Amniotic stem cell (primary cell): ENCODE data around the gene PRPF19.

Experiments used
- DNase-seq: peaks from one replicate; lab custom pipeline; 2025; lab: John Stamatoyannopoulos, UW

Gene PRPF19

DNA sequence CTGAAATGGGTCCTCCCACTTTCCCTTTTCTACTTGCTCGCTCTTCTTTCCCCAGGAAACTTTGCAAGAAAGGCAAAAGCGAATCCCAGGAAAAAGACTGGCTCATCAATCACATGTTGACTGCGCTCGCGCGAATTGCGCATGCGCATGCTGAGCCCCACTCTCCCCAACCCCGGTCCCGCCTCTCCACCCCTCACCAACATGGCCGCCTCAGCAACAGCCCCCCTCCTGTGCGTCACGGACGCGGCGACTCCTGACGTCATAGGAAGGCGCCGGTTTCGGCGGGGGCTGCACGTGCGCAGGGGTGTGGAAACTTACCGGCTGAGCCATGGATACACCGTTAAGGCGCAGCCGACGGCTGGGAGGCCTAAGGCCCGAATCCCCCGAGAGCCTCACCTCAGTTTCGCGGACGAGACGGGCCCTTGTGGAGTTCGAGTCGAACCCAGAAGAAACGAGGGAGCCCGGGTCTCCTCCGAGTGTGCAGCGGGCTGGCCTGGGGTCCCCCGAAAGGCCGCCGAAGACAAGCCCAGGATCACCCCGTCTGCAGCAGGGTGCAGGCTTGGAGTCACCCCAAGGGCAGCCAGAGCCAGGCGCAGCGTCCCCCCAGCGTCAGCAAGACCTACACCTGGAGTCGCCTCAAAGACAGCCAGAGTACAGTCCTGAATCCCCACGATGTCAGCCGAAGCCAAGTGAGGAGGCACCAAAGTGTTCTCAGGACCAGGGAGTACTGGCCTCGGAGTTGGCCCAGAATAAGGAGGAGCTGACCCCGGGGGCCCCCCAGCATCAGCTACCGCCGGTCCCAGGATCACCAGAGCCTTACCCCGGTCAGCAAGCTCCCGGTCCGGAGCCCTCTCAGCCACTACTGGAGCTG, 64.4 kb downstream of the PRPF19 start, which contains the start of gene CCDC86:
CCDC86 (plus strand) TSS at position 317 of the 871 bp plus-strand sequence; CDS start at position 329, 12 bp downstream.
- DNase-seq, result peak; percentile 77
